H1 (cell line): Measurements from ENCODE around the gene PIGU.

Experiments used
- CTCF ChIP-seq, 3 experiments: IDR thresholded peaks; 1 replicate in 2 of 3; 2 replicates in 1 of 3; pipeline versions ENCODE4 v1.5.1 to v1.6.1; 2011; ENCODE audit warnings: low read length in 3 of 3, mild to moderate bottlenecking in 3 of 3, inconsistent platforms in 2 of 3, low read depth in 1 of 3, moderate library complexity in 1 of 3; ENCODE audit not compliant: insufficient read depth in 1 of 3; ENCODE audit errors: control extremely low read depth in 1 of 3
- E2F6 ChIP-seq: IDR thresholded peaks from 2 replicates; pipeline ENCODE4 v1.6.1; 2012; ENCODE audit warnings: inconsistent platforms
- EGR1 ChIP-seq: IDR thresholded peaks from 2 replicates; pipeline ENCODE4 v1.6.1; 2011; ENCODE audit warnings: low read depth, low read length, borderline replicate concordance
- EP300 ChIP-seq, 2 experiments: IDR thresholded peaks; 1 replicate in 1 of 2; 2 replicates in 1 of 2; pipeline ENCODE4 v1.6.1; 2011 to 2012; ENCODE audit warnings: low read depth in 2 of 2, low read length in 2 of 2, mild to moderate bottlenecking in 2 of 2, borderline replicate concordance in 1 of 2, inconsistent platforms in 1 of 2, moderate library complexity in 1 of 2
- KDM1A ChIP-seq: fragments of 200-600, 300-600 bp; sonication (generic); IDR thresholded peaks from 2 replicates; pipeline ENCODE4 v1.7.1; 2016; ENCODE audit warnings: mild to moderate bottlenecking, low read length, borderline replicate concordance
- POLR2A ChIP-seq, 2 experiments: IDR thresholded peaks; 1 replicate in 1 of 2; 2 replicates in 1 of 2; pipeline ENCODE4 v1.6.1; 2011; ENCODE audit warnings: low read depth in 2 of 2, low read length in 2 of 2, mild to moderate bottlenecking in 2 of 2; ENCODE audit errors: control extremely low read depth in 1 of 2
- TAF1 ChIP-seq: IDR thresholded peaks from 2 replicates; pipeline ENCODE4 v1.6.1; 2011; ENCODE audit warnings: mild to moderate bottlenecking, low read depth, low read length
- USF2 ChIP-seq: IDR thresholded peaks from 2 replicates; pipeline ENCODE4 v1.6.1; 2011; ENCODE audit warnings: low read length, improper control_type of control experiment
- ZNF274 ChIP-seq: IDR thresholded peaks from 2 replicates; pipeline ENCODE4 v1.7.0; 2012; ENCODE audit warnings: low read length, borderline replicate concordance; ENCODE audit errors: extremely low read depth

GRCh38 chr20:34581341-34582184, 95.3 kb downstream of the PIGU start:
- TF ChIP-seq POLR2A (IDR thresholded peaks at IDR 0.05; ENCODE audit: control extremely low read depth in 1 of 2, low read depth in 2 of 2, low read length in 2 of 2) (no peak), CTCF (IDR thresholded peaks at IDR 0.05; ENCODE audit: control extremely low read depth in 1 of 3, insufficient read depth in 1 of 3, low read depth in 1 of 3, low read length in 3 of 3) (no peak), KDM1A (no peak), EP300 (IDR thresholded peaks at IDR 0.05; ENCODE audit: borderline replicate concordance in 1 of 2, low read depth in 2 of 2, low read length in 2 of 2) (no peak), EGR1 (no peak), TAF1 (no peak), E2F6 (no peak), ZNF274 (no peak), USF2 (no peak)
